Ovary (tissue), 9 donors: ENCODE results near the gene LIME1. TPM values are rescaled to one million over a fixed set of nuclear protein-coding genes. Genes with fewer than 3 reads are reported as not detected.

Source experiments
- DNase-seq, 5 donors: peaks; one replicate each; pipeline ENCODE4 v3.0.0-alpha.2; 2019 to 2020
- H3K27ac ChIP-seq, 2 donors: fragments of 200-600 bp; one replicate each; pipeline versions ENCODE4 v1.5.1 to v1.8.0; 2019 to 2022
- H3K27me3 ChIP-seq: fragments of 200-600 bp; one replicate; pipeline ENCODE4 v1.8.0; 2022
- H3K36me3 ChIP-seq: fragments of 200-600 bp; sonication (generic); one replicate; pipeline ENCODE4 v1.5.1; 2019
- H3K4me1 ChIP-seq: one replicate; pipeline ENCODE4 v1.8.1; 2013; ENCODE audit warnings: mild to moderate bottlenecking, moderate library complexity; ENCODE audit not compliant: insufficient read depth
- H3K4me3 ChIP-seq: fragments of 200-600 bp; sonication (generic); one replicate; pipeline ENCODE4 v1.5.1; 2017
- H3K9me3 ChIP-seq, 2 donors: fragments of 200-600 bp in 1 of 2; sonication (generic) in 1 of 2; one replicate each; pipeline versions ENCODE4 v1.5.1 to v1.8.1; 2013 to 2019; ENCODE audit warnings: mild to moderate bottlenecking in 1 of 2, moderate library complexity in 1 of 2
- CTCF ChIP-seq, 3 donors: fragments of 450-650 bp in 2 of 3; fragments of 200-600 bp in 1 of 3; IDR thresholded peaks; one replicate each; pipeline versions ENCODE4 v1.5.1 to v1.8.0; 2016 to 2022; ENCODE audit warnings: antibody characterized with exemption in 3 of 3, mild to moderate bottlenecking in 1 of 3
- EP300 ChIP-seq: sonication (generic); formaldehyde crosslinking; IDR thresholded peaks from one replicate; pipeline ENCODE4 v1.6.1; 2017; ENCODE audit warnings: antibody characterized with exemption
- POLR2A ChIP-seq: fragments of 450-650 bp; IDR thresholded peaks from one replicate; pipeline ENCODE4 v1.6.1; 2017; ENCODE audit warnings: antibody characterized with exemption, mild to moderate bottlenecking, moderate library complexity
- WGBS, 3 donors: extraction: QIAGEN DNeasy Blood & Tissue Kit in 1 of 3; methylation state at CpG; one replicate each; pipeline versions ENCODE4 v1.1.5 to v1.1.7; 2013 to 2017; 5-methylcytosine and 5-hydroxymethylcytosine counted together
- intact Hi-C, 4 donors: fragments of 100-400 bp; cut with DNase I; formaldehyde crosslinking; loops; one replicate each; pipeline versions ENCODE4 v1.11.0 to v1.15.1; 2022 to 2023
- polyA plus RNA-seq, 2 donors: library from polyadenylated mRNA; stranded (reverse); fragments of 200-250 nt in 1 of 2; fragments of 350-450 nt in 1 of 2; fragmentation: Illumina TruSeq in 1 of 2; extraction: RNeasy Lipid Tissue Mini Kit (QIAGEN cat#74804) in 1 of 2; gene quantifications; one replicate each; pipeline ENCODE4 v1.2.3, GENCODE V29; 2013 to 2014
- total RNA-seq, 7 donors: library from RNA; depleted of rRNA in 2 of 7; stranded (reverse); fragments of >200 nt in 2 of 7; fragmentation: NEBNext Ultra II Directional in 3 of 7; extraction: Animal tissue kit (Norgen Biotek cat#: 25700) in 3 of 7; gene quantifications; one replicate each; pipeline versions ENCODE4 v1.1.0 to v1.2.4, GENCODE V29; 2016 to 2023
- donor health status: DM: no; HTN: no; CAD: no; lungs with moderate emphysema.
- donor health status: DM: no; HTN: no; CAD: no.
- donor health status: Bipolar disorder and iron deficiency.
- donor health status: DM: yes; HTN: yes; CAD: no.
- donor health status: DM: no; HTN: no; CAD: no.
- donor health status: DM: yes; HTN: yes; CAD: no.

Gene LIME1
- total and polyA plus RNA-seq, 9 donors, result 0.15 to 21.6 (median 13.7) TPM

GRCh38 chr20:63777614-63778013 lies 41.1 kb downstream of the LIME1 start:
- Histone ChIP-seq H3K4me3 (no peak overlapping the region), H3K9me3 (no peaks in the 10 kb centered on the region), H3K4me1 (peaks cover 18% of the 10 kb centered on the region), H3K27ac (no peak overlapping the region), H3K36me3 (no peaks in the 10 kb centered on the region), H3K27me3 (no peaks in the 10 kb centered on the region)
- WGBS, 3 donors, result 93 to 96% (median 95%) methylated on average over 13 of the region's 13 CpGs
- intact Hi-C loops, result loop anchor here in 2 of 4 donors (5.0 to 10.0 kb wide), 2 partner anchors 80 to 197 kb away; partner anchors contain the start of gene SAMD10 (in 1 of the 2)
- peak in 1 of 5 donors; percentile 21 for DNase-seq
- TF ChIP-seq EP300 (no peak), POLR2A (no peak), CTCF (IDR thresholded peaks at IDR 0.05) (no peak)

GRCh38 chr20:63778034-63778752 lies 41.7 kb downstream of the LIME1 start:
- no peaks in the 10 kb centered on the region for H3K27me3 ChIP-seq
- no peak for TF ChIP-seq EP300
- no peak for TF ChIP-seq POLR2A
- TF ChIP-seq CTCF (IDR thresholded peaks at IDR 0.05), result no peak
- H3K4me3 ChIP-seq, result no peak overlapping the region
- no peak overlapping the region for H3K27ac ChIP-seq
- no peak for DNase-seq
- no peaks in the 10 kb centered on the region for H3K36me3 ChIP-seq
- intact Hi-C loops, result loop anchor here in 2 of 4 donors (5.0 to 10.0 kb wide), 2 partner anchors 79 to 197 kb away; partner anchors contain the start of gene SAMD10 (in 1 of the 2)
- no peaks in the 10 kb centered on the region for H3K9me3 ChIP-seq
- WGBS, 3 donors, result 59 to 66% (median 62%) methylated on average over 19 of the region's 19 CpGs
- peaks cover 13% of the 10 kb centered on the region for H3K4me1 ChIP-seq

- peaks cover 7% of the 10 kb centered on the region for H3K4me1 ChIP-seq
- 81 to 86% (median 85%) methylated on average over 9 of the region's 9 CpGs for WGBS, 3 donors
- H3K27me3 ChIP-seq, result no peaks in the 10 kb centered on the region
- H3K9me3 ChIP-seq, result no peaks in the 10 kb centered on the region
- no peak for DNase-seq
- intact Hi-C loops, result loop anchor here in 2 of 4 donors (5.0 to 10.0 kb wide), 2 partner anchors 78 to 196 kb away; partner anchors contain the start of gene SAMD10 (in 1 of the 2)
- H3K36me3 ChIP-seq, result no peaks in the 10 kb centered on the region
- no peak overlapping the region for H3K27ac ChIP-seq
- TF ChIP-seq EP300, result no peak
- TF ChIP-seq CTCF (IDR thresholded peaks at IDR 0.05), result no peak
- H3K4me3 ChIP-seq, result no peak overlapping the region
These were observed 42.4 kb downstream of the LIME1 start for GRCh38 chr20:63778857-63779256.

- no peak overlapping the region for H3K4me3 ChIP-seq
- no peaks in the 10 kb centered on the region for H3K36me3 ChIP-seq
- intact Hi-C loops, result loop anchor here in 2 of 4 donors (5.0 kb wide), 2 partner anchors 36 to 76 kb away; no protein-coding TSS in a partner anchor
- no peak for DNase-seq
- TF ChIP-seq EP300 (no peak), POLR2A (no peak), CTCF (IDR thresholded peaks at IDR 0.05) (no peak)
- H3K27me3 ChIP-seq, result no peaks in the 10 kb centered on the region
- 89 to 93% (median 91%) methylated on average over 14 of the region's 14 CpGs for WGBS, 3 donors
- no peaks in the 10 kb centered on the region for H3K4me1 ChIP-seq
- no peaks in the 10 kb centered on the region for H3K9me3 ChIP-seq
- H3K27ac ChIP-seq, result no peak overlapping the region
These were observed 44.7 kb downstream of the LIME1 start for GRCh38 chr20:63781181-63781580.
